Psoas muscle (tissue), 8 donors: ENCODE data around the gene TMEM208. TPM values are rescaled to one million over a fixed set of nuclear protein-coding genes. Genes with fewer than 3 reads are reported as not detected.

Experiments
- ATAC-seq, 4 donors: fragments of 200-7000 bp; cut with Tn5 transposase; one replicate each; pipeline ENCODE4 v1.9.1; 2020; ENCODE audit warnings: moderate library complexity in 3 of 4, mild to moderate bottlenecking in 2 of 4
- DNase-seq, 2 donors: peaks; one replicate each; pipeline ENCODE4 v3.0.0-alpha.2; 2020
- H3K27ac ChIP-seq: fragments of 200-600 bp; one replicate; pipeline ENCODE4 v1.8.0; 2022
- H3K27me3 ChIP-seq, 3 donors: fragments of 200-600 bp in 1 of 3; one replicate each; pipeline versions ENCODE4 v1.6.1 to v1.8.0; 2013 to 2022; ENCODE audit warnings: low read length in 2 of 3, mild to moderate bottlenecking in 2 of 3, moderate library complexity in 1 of 3; ENCODE audit not compliant: insufficient read depth in 3 of 3
- H3K36me3 ChIP-seq, 2 donors: fragments of 200-600 bp in 1 of 2; one replicate each; pipeline versions ENCODE4 v1.6.1 to v1.8.0; 2013 to 2022; ENCODE audit warnings: low read depth in 1 of 2, mild to moderate bottlenecking in 1 of 2, moderate library complexity in 1 of 2; ENCODE audit not compliant: insufficient read depth in 1 of 2
- H3K4me1 ChIP-seq: fragments of 200-600 bp; one replicate; pipeline ENCODE4 v1.8.0; 2022
- H3K4me3 ChIP-seq: fragments of 200-600 bp; one replicate; pipeline ENCODE4 v1.8.0; 2022; ENCODE audit warnings: mild to moderate bottlenecking
- H3K9me3 ChIP-seq: fragments of 200-600 bp; one replicate; pipeline ENCODE4 v1.8.0; 2022
- CTCF ChIP-seq: fragments of 200-600 bp; IDR thresholded peaks from one replicate; pipeline ENCODE4 v1.8.0; 2022; ENCODE audit warnings: antibody characterized with exemption
- WGBS, 3 donors: extraction: QIAGEN DNeasy Blood & Tissue Kit; methylation state at CpG; one replicate each; pipeline versions ENCODE4 v1.1.6 to v1.1.7; 2013; 5-methylcytosine and 5-hydroxymethylcytosine counted together
- intact Hi-C, 2 donors: fragments of 100-400 bp; cut with DNase I; formaldehyde crosslinking; loops; one replicate each; pipeline versions ENCODE4 v1.11.0 to v1.14.2; 2022
- polyA plus RNA-seq, 3 donors: library from polyadenylated mRNA; stranded (reverse); fragments of 200-250 nt; gene quantifications; one replicate each; pipeline ENCODE4 v1.2.3, GENCODE V29; 2013
- total RNA-seq, 4 donors: library from RNA; stranded (reverse); fragmentation: NEBNext Ultra II Directional in 2 of 4; extraction: Animal tissue kit (Norgen Biotek cat#: 25700) in 2 of 4; gene quantifications; one replicate each; pipeline versions ENCODE4 v1.2.1 to v1.2.4, GENCODE V29; 2021 to 2023
- donor health status: healthy with polysubstance abuse.
- donor health status: DM: no; HTN: no; CAD: no; lungs with moderate emphysema.
- donor health status: Bipolar disorder and iron deficiency.
- donor health status: healthy.
- donor health status: DM: yes; HTN: yes; CAD: no.
- donor health status: DM: no; HTN: no; CAD: no.
- donor health status: DM: no; HTN: no; CAD: no.
- donor health status: DM: yes; HTN: yes; CAD: no.

Gene TMEM208
- total and polyA plus RNA-seq, 7 donors, result 10.1 to 111 (median 32.7) TPM

GRCh38 chr16:67248401-67249177, 21.7 kb downstream of the TMEM208 start, which contains the start of gene SLC9A5:
Gene SLC9A5, plus strand, starts transcription at chr16:67248979. Its CDS starts 36 bp downstream, at chr16:67249015.
- Histone ChIP-seq H3K4me1 (peaks cover 27% of the 10 kb centered on the region), H3K4me3 (peak within 1 kb of the TSS; percentile 94), H3K36me3 (no peaks in the 10 kb centered on the region), H3K27ac (peak within 1 kb of the TSS; percentile 99), H3K27me3 (no peaks in the 10 kb centered on the region), H3K9me3 (no peaks in the 10 kb centered on the region)
- 1% methylated on average over 47 to 75 of the region's 75 CpGs for WGBS, 3 donors
- DNase-seq (peak; percentile 49 to 79), ATAC-seq (no peak)
- intact Hi-C loops, result no loop called here
- TF ChIP-seq CTCF, result peak; percentile 29

GRCh38 chr16:67249178-67250044, 22.5 kb downstream of the TMEM208 start:
- Histone ChIP-seq H3K27me3 (no peaks in the 10 kb centered on the region), H3K4me3 (peak overlapping the region; percentile 94), H3K9me3 (no peaks in the 10 kb centered on the region), H3K27ac (peak overlapping the region; percentile 99), H3K4me1 (peaks cover 20% of the 10 kb centered on the region), H3K36me3 (no peaks in the 10 kb centered on the region)
- peak; percentile 4 to 63 for DNase-seq
- no peak for TF ChIP-seq CTCF
- intact Hi-C loops, result loop anchor here in 1 of 2 donors (10.0 kb wide), 1 partner anchor 165 kb away; the partner anchor contains the start of gene ZDHHC1
- 23 to 35% (median 26%) methylated on average over 18 to 22 of the region's 22 CpGs for WGBS, 3 donors
- no peak for ATAC-seq

GRCh38 chr16:67250045-67250327, 23.1 kb downstream of the TMEM208 start:
- Histone ChIP-seq H3K4me1 (peaks cover 14% of the 10 kb centered on the region), H3K4me3 (no peak overlapping the region), H3K36me3 (peaks cover 0 to under 1% of the 10 kb centered on the region in 2 donors), H3K27me3 (no peaks in the 10 kb centered on the region), H3K27ac (no peak overlapping the region), H3K9me3 (no peaks in the 10 kb centered on the region)
- TF ChIP-seq CTCF, result no peak
- 58 to 70% (median 59%) methylated on average over 4 of the region's 4 CpGs for WGBS, 3 donors
- DNase-seq (peak; percentile 5 to 12), ATAC-seq (no peak)
- intact Hi-C loops, result loop anchor here in 1 of 2 donors (10.0 kb wide), 1 partner anchor 165 kb away; the partner anchor contains the start of gene ZDHHC1

GRCh38 chr16:67252609-67253497, 25.9 kb downstream of the TMEM208 start:
- 43 to 66% (median 50%) methylated on average over 3 to 4 of the region's 4 CpGs for WGBS, 3 donors
- ATAC-seq, result peak; percentile 14 to 50 (median 23)
- TF ChIP-seq CTCF, result no peak
- H3K9me3 ChIP-seq, result no peaks in the 10 kb centered on the region
- H3K4me3 ChIP-seq, result no peak overlapping the region
- peaks cover 0 to 6% of the 10 kb centered on the region in 2 donors for H3K36me3 ChIP-seq
- intact Hi-C loops, result loop anchor here in 1 of 2 donors (10.0 kb wide), 1 partner anchor 162 kb away; the partner anchor contains the start of gene ZDHHC1
- DNase-seq, result peak; percentile 30 to 56
- H3K27ac ChIP-seq, result no peak overlapping the region
- H3K4me1 ChIP-seq, result peaks cover 6% of the 10 kb centered on the region
- no peaks in the 10 kb centered on the region for H3K27me3 ChIP-seq
